Activated B cell treated with CpG ODN at 0.5 μM for 24 hours (primary cell): Measurements from ENCODE around the gene LRRK1. TPM values are rescaled to one million over a fixed set of nuclear protein-coding genes. Genes with fewer than 3 reads are reported as not detected.

Source experiments
- ATAC-seq: fragments of 200-7000 bp; cut with Tn5 transposase; one replicate; pipeline ENCODE4 v1.10.0; 2021; ENCODE audit warnings: low read depth, mild to moderate bottlenecking, moderate library complexity
- CTCF ChIA-PET: fragments of 350-600 bp; sonication (Branson Sonifier 250); formaldehyde crosslinking; loops from one replicate; lab custom pipeline; 2021; ENCODE audit warnings: antibody characterized with exemption; lab: Charles Lee
- POLR2A ChIA-PET: fragments of 350-600 bp; sonication (Branson Sonifier 250); formaldehyde crosslinking; loops from one replicate; lab custom pipeline; 2021; ENCODE audit warnings: antibody characterized with exemption; lab: Charles Lee
- DNase-seq: peaks from one replicate; pipeline ENCODE4 v3.0.0; 2022
- H3K27ac Mint-ChIP-seq: one replicate; pipeline ENCODE4 v1.8.0; 2020; ENCODE audit warnings: mixed read lengths
- H3K27me3 Mint-ChIP-seq: one replicate; pipeline ENCODE4 v1.8.0; 2021; ENCODE audit warnings: mixed read lengths
- H3K36me3 Mint-ChIP-seq: one replicate; pipeline ENCODE4 v1.8.0; 2021; ENCODE audit warnings: low read depth, mixed read lengths
- H3K4me1 Mint-ChIP-seq: one replicate; pipeline ENCODE4 v1.8.0; 2021; ENCODE audit warnings: mixed read lengths
- H3K4me3 Mint-ChIP-seq: one replicate; pipeline ENCODE4 v1.8.0; 2020; ENCODE audit warnings: mild to moderate bottlenecking, mixed read lengths
- H3K9me3 Mint-ChIP-seq: one replicate; pipeline ENCODE4 v1.8.0; 2020; ENCODE audit warnings: mixed read lengths
- CTCF ChIP-seq: fragments of 200-600 bp; IDR thresholded peaks from one replicate; pipeline ENCODE4 v1.8.0; 2022; ENCODE audit warnings: antibody characterized with exemption, mild to moderate bottlenecking
- intact Hi-C: fragments of 100-400 bp; cut with micrococcal nuclease; formaldehyde crosslinking; loops from one replicate; pipeline ENCODE4 v1.15.1; 2024
- total RNA-seq: library from RNA; stranded (reverse); gene quantifications from 2 replicates; pipeline ENCODE4 v1.2.3, GENCODE V29; 2022

Gene LRRK1
- total RNA-seq, 1 donor from 2014 or later, result 43.5 TPM

GRCh38 chr15:100994597-100995446 lies 75.7 kb downstream of the LRRK1 start:
- ATAC-seq, result no peak
- Mint-ChIP-seq H3K36me3 (peaks cover 26% of the 10 kb centered on the region), H3K9me3 (no peaks in the 10 kb centered on the region), H3K27me3 (no peaks in the 10 kb centered on the region), H3K4me3 (no peak overlapping the region), H3K27ac (no peak overlapping the region), H3K4me1 (peaks cover 4% of the 10 kb centered on the region)
- intact Hi-C loops, result no loop called here
- CTCF ChIA-PET, result interaction anchor here (1.2 kb wide), 1 partner anchor 9 kb away, joined by 3 read pairs; no protein-coding TSS in a partner anchor
- TF ChIP-seq CTCF, result no peak
- POLR2A ChIA-PET, result interaction anchor here (1.2 kb wide), 1 partner anchor 68 kb away, joined by 12 read pairs; no protein-coding TSS in a partner anchor
- no peak for DNase-seq

DNA sequence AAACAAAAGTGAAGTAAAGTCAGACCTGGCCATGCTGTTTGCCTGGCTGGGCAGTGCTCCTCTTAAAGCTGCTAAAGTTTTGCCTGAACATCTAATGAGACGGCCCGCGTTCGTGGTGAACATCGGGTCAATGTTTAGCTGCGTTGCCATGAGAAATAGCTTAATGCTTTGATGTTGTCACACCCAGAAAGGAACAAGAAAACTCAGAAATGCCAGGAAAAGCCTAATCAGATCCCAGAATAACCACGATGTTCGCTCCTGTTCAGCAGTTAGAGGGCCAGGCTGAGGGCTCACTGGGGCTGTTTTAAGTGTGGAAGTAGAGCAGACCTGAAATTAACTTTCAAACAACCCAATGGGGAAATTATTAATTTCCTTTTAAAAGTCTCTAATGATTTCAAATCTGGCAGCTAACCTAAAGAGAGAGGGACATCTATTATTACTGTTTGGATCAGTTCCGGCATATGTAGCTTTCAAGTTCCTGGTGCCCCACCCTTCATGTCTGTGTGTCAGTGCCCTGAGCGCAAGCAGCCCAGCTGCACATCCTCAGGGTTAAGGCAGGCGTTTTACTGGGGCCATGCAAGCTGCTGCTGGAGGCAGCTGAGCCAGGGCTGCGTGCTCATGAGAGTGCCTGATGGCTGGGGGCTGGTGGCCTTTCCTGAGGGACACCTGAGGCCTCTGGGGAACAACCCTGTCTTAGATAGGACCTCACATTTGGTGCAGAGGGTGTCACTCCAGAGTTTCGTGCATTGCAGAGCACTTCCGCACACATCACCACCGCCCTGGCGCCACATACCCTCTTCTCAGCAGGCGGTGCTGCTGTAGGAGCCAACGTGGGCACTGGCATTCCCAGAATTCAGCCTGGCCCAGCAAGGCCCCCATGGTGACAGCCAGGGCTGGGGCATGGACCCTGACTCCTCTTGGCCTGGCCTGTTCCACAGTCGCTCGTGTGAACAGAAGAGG lies 76.6 kb downstream of the LRRK1 start:
- POLR2A ChIA-PET, result interaction anchor here (1.2 kb wide), 1 partner anchor 69 kb away, joined by 12 read pairs; no protein-coding TSS in a partner anchor
- DNase-seq, result no peak
- Mint-ChIP-seq H3K4me3 (no peak overlapping the region), H3K36me3 (peaks cover 23% of the 10 kb centered on the region), H3K27ac (no peak overlapping the region), H3K9me3 (no peaks in the 10 kb centered on the region), H3K4me1 (peaks cover 4% of the 10 kb centered on the region), H3K27me3 (no peaks in the 10 kb centered on the region)
- intact Hi-C loops, result no loop called here
- TF ChIP-seq CTCF, result no peak
- CTCF ChIA-PET, result interaction anchor here (2.0 kb wide), 1 partner anchor 52 kb away, joined by 4 read pairs; no protein-coding TSS in a partner anchor
- ATAC-seq, result no peak

- Mint-ChIP-seq H3K4me1 (peaks cover 16% of the 10 kb centered on the region), H3K27ac (no peak overlapping the region), H3K4me3 (no peak overlapping the region), H3K36me3 (peaks cover 27% of the 10 kb centered on the region), H3K27me3 (no peaks in the 10 kb centered on the region), H3K9me3 (no peaks in the 10 kb centered on the region)
- no peak for TF ChIP-seq CTCF
- DNase-seq, result no peak
- intact Hi-C loops, result no loop called here
- POLR2A ChIA-PET, result interaction anchor here (0.7 kb wide), 1 partner anchor 251 kb away, joined by 5 read pairs; no protein-coding TSS in a partner anchor
- no peak for ATAC-seq
- CTCF ChIA-PET, result interaction anchor here (2.0 kb wide), 1 partner anchor 53 kb away, joined by 4 read pairs; no protein-coding TSS in a partner anchor
Observed at GRCh38 chr15:100997442-100997841, 78.3 kb downstream of the LRRK1 start.

- ChIA-PET CTCF (interaction anchor here (1.3 kb wide), 1 partner anchor 81 kb away, joined by 13 read pairs; no protein-coding TSS in a partner anchor), POLR2A (interaction anchor here (0.7 kb wide), 1 partner anchor 37 kb away, joined by 3 read pairs; no protein-coding TSS in a partner anchor)
- Mint-ChIP-seq H3K27ac (no peak overlapping the region), H3K4me3 (no peak overlapping the region), H3K36me3 (peaks cover 26% of the 10 kb centered on the region), H3K9me3 (no peaks in the 10 kb centered on the region), H3K4me1 (peaks cover 19% of the 10 kb centered on the region), H3K27me3 (no peaks in the 10 kb centered on the region)
- DNase-seq (no peak), ATAC-seq (no peak)
- intact Hi-C loops, result no loop called here
- no peak for TF ChIP-seq CTCF
Observed at GRCh38 chr15:100998630-100999029, 79.5 kb downstream of the LRRK1 start.
